H1 (cell line): ENCODE data around the gene DPYD. TPM values are rescaled to one million over a fixed set of nuclear protein-coding genes. Genes with fewer than 3 reads are reported as not detected.

Experiments used
- CTBP2 ChIP-seq: IDR thresholded peaks from 2 replicates; pipeline ENCODE4 v1.7.0; 2011; ENCODE audit warnings: borderline replicate concordance, mild to moderate bottlenecking, moderate library complexity, mixed read lengths, low read length; ENCODE audit not compliant: insufficient read depth, insufficient read length
- JUN ChIP-seq: IDR thresholded peaks from 2 replicates; pipeline ENCODE4 v1.6.1; 2011; ENCODE audit warnings: low read depth, mild to moderate bottlenecking, improper control_type of control experiment, low read length
- NANOG ChIP-seq: IDR thresholded peaks from 2 replicates; pipeline ENCODE4 v1.6.1; 2011; ENCODE audit warnings: low read length, low read depth, mild to moderate bottlenecking, inconsistent platforms; ENCODE audit not compliant: insufficient read depth, poor library complexity, severe bottlenecking
- RXRA ChIP-seq: IDR thresholded peaks from 2 replicates; pipeline ENCODE4 v1.6.1; 2011; ENCODE audit warnings: low read depth, mild to moderate bottlenecking, low read length, moderate library complexity; ENCODE audit not compliant: insufficient read depth
- SP2 ChIP-seq: IDR thresholded peaks from 2 replicates; pipeline ENCODE4 v1.6.1; 2012; ENCODE audit warnings: mild to moderate bottlenecking, low read length, inconsistent platforms
- polyA plus RNA-seq, 7 experiments: library from polyadenylated mRNA; depleted of rRNA in 3 of 7; stranded (reverse) in 5 of 7; unstranded in 2 of 7; fragments of >200 nt in 5 of 7; fragments of 200-250 nt in 2 of 7; gene quantifications; 1 replicate in 5 of 7; 2 replicates in 1 of 7; 4 replicates in 1 of 7; pipeline versions ENCODE4 v1.2.1 to v1.2.3, GENCODE V29; 2011 to 2013; ENCODE audit warnings: missing spikeins in 2 of 7, mixed read lengths in 2 of 7
- total RNA-seq: library from RNA; stranded (reverse); fragmentation: NEBNext Ultra II Directional; extraction: Animal tissue kit (Norgen Biotek cat#: 25700); gene quantifications from 2 replicates; pipeline ENCODE4 v1.2.1, GENCODE V29; 2021
- TF ChIP-seq, protein P1 (sequence below): IDR thresholded peaks from 2 replicates; pipeline ENCODE4 v1.6.1; 2011; ENCODE audit warnings: low read length, improper control_type of control experiment

Gene DPYD
- total and polyA plus RNA-seq, 2 of the 8 experiments (the other 6 are each of a cell fraction or from before 2014, with no cell fraction given): 0.29 to 0.73 TPM

DNA sequence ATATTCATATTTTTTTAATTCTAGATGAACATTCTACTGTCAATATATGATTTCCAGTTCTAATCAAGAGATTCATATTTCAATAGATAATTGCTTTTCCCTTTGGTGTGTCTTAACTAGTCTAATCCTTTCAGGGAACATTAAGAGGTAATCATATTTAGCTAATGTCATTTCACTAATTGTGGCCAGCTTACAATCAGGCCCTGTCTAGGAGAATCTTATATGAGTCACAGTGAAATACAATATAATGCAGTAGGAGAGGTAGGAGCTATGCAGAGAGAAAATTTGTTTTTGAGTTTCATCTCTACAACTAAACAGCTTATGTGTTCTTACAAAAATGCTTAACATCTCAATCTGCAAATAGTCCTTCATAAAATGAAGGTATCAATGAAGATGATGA is 85.9 kb downstream of the DPYD start (continued):
- TF ChIP-seq, protein P1, sequence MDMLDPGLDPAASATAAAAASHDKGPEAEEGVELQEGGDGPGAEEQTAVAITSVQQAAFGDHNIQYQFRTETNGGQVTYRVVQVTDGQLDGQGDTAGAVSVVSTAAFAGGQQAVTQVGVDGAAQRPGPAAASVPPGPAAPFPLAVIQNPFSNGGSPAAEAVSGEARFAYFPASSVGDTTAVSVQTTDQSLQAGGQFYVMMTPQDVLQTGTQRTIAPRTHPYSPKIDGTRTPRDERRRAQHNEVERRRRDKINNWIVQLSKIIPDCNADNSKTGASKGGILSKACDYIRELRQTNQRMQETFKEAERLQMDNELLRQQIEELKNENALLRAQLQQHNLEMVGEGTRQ: no peak
- TF ChIP-seq JUN: no peak
- no peak for TF ChIP-seq CTBP2
- no peak for TF ChIP-seq SP2
- no peak for TF ChIP-seq NANOG
- no peak for TF ChIP-seq RXRA
